WTC11 (cell line): ENCODE measurements around the gene NUAK1.

ENCODE experiments used
- ATF2 ChIP-seq: sonication (generic); formaldehyde crosslinking; IDR thresholded peaks from 2 replicates; pipeline ENCODE4 v1.8.1; 2022; ENCODE audit warnings: low read depth, missing genetic modification reagents, borderline replicate concordance
- CBFB ChIP-seq: sonication (generic); formaldehyde crosslinking; IDR thresholded peaks from 2 replicates; pipeline ENCODE4 v1.8.1; 2022; ENCODE audit warnings: mild to moderate bottlenecking, low read depth, missing genetic modification reagents
- CTCF ChIP-seq: fragments of 200-600 bp; IDR thresholded peaks from 2 replicates; pipeline ENCODE4 v1.8.0; 2022; ENCODE audit warnings: antibody characterized with exemption
- ELF4 ChIP-seq: sonication (generic); formaldehyde crosslinking; IDR thresholded peaks from 2 replicates; pipeline ENCODE4 v1.8.1; 2022; ENCODE audit warnings: low read depth, mild to moderate bottlenecking, moderate library complexity, missing genetic modification reagents
- FOXJ3 ChIP-seq: sonication (generic); formaldehyde crosslinking; IDR thresholded peaks from 2 replicates; pipeline ENCODE4 v1.9.0; 2021; ENCODE audit warnings: missing genetic modification reagents, mild to moderate bottlenecking, borderline replicate concordance
- MAX ChIP-seq: sonication (generic); formaldehyde crosslinking; IDR thresholded peaks from 2 replicates; pipeline ENCODE4 v1.8.0; 2022; ENCODE audit warnings: mild to moderate bottlenecking, missing genetic modification reagents
- NR2C2 ChIP-seq: sonication (generic); formaldehyde crosslinking; IDR thresholded peaks from 2 replicates; pipeline ENCODE4 v1.8.0; 2022; ENCODE audit warnings: mild to moderate bottlenecking, missing genetic modification reagents
- NR3C1 ChIP-seq: sonication (generic); formaldehyde crosslinking; conservative IDR thresholded peaks from 2 replicates; pipeline ENCODE4 v1.8.1; 2023; ENCODE audit warnings: low read depth, mild to moderate bottlenecking, missing genetic modification reagents
- TCF7 ChIP-seq: sonication (generic); formaldehyde crosslinking; IDR thresholded peaks from 2 replicates; pipeline ENCODE4 v1.8.0; 2022; ENCODE audit warnings: mild to moderate bottlenecking, low read depth, missing genetic modification reagents, moderate library complexity
- TEAD1 ChIP-seq: sonication (generic); formaldehyde crosslinking; IDR thresholded peaks from 2 replicates; pipeline ENCODE4 v1.8.0; 2022; ENCODE audit warnings: mild to moderate bottlenecking, missing genetic modification reagents
- TF ChIP-seq, protein P1 (sequence below): sonication (generic); formaldehyde crosslinking; IDR thresholded peaks from 2 replicates; pipeline ENCODE4 v1.8.0; 2022; ENCODE audit warnings: mild to moderate bottlenecking, missing genetic modification reagents

DNA sequence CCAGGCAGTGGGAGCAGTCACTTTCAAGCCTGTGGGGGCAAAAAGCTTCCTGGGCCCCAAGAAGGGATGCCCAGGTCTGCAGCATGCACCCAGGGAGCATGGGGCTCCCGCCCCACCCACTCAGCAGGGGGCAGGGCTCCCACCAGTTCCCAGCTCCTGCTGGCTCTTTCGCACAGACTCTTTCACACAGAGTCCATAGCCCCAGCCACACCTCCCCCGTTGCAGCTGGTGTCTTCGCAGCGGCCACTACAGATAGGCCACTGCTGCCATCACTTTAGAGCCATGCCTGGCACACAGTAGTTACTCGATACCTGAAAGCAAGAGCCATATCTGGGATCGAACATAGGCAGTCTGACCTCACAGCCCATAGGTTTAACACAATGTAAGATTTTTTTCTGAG lies 98.2 kb downstream of the NUAK1 start:
- TF ChIP-seq FOXJ3: no peak
- no peak for TF ChIP-seq TCF7 (CRISPR knock-in tag)
- no peak for TF ChIP-seq CTCF
- TF ChIP-seq MAX: no peak
- no peak for TF ChIP-seq ELF4
- no peak for TF ChIP-seq CBFB
- TF ChIP-seq TEAD1 (CRISPR knock-in tag): no peak
- no peak for TF ChIP-seq ATF2
- no peak for TF ChIP-seq NR2C2 (CRISPR knock-in tag)
- TF ChIP-seq NR3C1 (CRISPR knock-in tag): no peak
- TF ChIP-seq, protein P1, sequence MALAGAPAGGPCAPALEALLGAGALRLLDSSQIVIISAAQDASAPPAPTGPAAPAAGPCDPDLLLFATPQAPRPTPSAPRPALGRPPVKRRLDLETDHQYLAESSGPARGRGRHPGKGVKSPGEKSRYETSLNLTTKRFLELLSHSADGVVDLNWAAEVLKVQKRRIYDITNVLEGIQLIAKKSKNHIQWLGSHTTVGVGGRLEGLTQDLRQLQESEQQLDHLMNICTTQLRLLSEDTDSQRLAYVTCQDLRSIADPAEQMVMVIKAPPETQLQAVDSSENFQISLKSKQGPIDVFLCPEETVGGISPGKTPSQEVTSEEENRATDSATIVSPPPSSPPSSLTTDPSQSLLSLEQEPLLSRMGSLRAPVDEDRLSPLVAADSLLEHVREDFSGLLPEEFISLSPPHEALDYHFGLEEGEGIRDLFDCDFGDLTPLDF (CRISPR knock-in tag): no peak
